ENCODE measurements around the gene MMP10.

Gene MMP10

DNA sequence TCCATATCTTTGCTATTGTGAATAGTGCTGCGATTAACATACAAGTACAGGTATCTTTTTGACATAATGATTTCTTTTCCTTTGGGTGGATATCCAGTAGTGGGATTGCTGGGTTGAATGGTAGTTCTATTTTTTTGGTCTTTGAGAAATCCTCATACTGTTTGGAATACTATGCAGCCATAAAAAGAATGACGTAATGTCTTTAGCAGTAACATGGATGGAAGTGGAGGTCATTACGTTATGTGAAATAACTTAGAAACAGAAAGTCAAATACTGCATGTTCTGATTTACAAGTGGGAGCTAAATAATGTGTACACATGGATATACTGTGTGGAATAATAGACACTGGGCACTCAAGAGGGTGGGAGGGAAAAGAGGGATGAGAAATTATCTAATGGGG is 4.0 kb upstream of the MMP10 start:
- Histone ChIP-seq H3K27ac (ENCODE audit: low read depth, low read length) (no peak overlapping the region), H3K36me3 (ENCODE audit: control insufficient read depth in 1 of 2, insufficient read depth in 2 of 2, low read length in 2 of 2) (no peaks in the 10 kb centered on the region), H3K27me3 (ENCODE audit: control insufficient read depth in 1 of 2, insufficient read depth in 2 of 2, low read length in 2 of 2) (no peaks in the 10 kb centered on the region), H3K4me3 (ENCODE audit: low read depth in 1 of 2, low read length in 2 of 2) (no peak overlapping the region), H3K9ac (ENCODE audit: low read depth in 1 of 2, low read length in 2 of 2) (no peak overlapping the region), H3K4me1 (ENCODE audit: control insufficient read depth in 1 of 2, insufficient read depth in 2 of 2, low read length in 2 of 2) (no peaks in the 10 kb centered on the region), H3K9me3 (ENCODE audit: control insufficient read depth in 1 of 2, low read length in 2 of 2) (no peaks in the 10 kb centered on the region)

DNA sequence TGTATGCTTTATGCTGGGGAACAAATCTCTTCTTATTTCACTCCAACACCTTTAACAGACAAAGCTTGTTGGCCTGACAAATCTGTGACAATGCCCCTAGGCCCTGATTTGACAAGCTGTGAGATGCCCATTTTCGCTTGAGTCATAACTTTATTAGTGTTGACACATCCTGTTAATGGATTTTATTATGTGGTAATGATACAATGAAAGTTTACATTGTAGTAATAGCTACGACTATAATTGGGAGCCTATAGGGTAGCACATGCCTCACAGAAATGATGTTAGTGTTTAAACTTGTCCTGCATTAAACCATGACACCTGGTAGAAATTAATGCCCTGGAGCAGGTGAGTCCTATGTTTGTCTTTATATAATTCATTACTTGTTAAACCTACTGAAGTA is 3.3 kb upstream of the MMP10 start:
- no peaks in the 10 kb centered on the region for H3K9me3 ChIP-seq (ENCODE audit: control insufficient read depth in 1 of 2, low read length in 2 of 2)
- H3K36me3 ChIP-seq (ENCODE audit: control insufficient read depth in 1 of 2, insufficient read depth in 2 of 2, low read length in 2 of 2), result no peaks in the 10 kb centered on the region
- H3K4me1 ChIP-seq (ENCODE audit: control insufficient read depth in 1 of 2, insufficient read depth in 2 of 2, low read length in 2 of 2), result no peaks in the 10 kb centered on the region
- no peak overlapping the region for H3K4me3 ChIP-seq (ENCODE audit: low read depth in 1 of 2, low read length in 2 of 2)
- no peak overlapping the region for H3K27ac ChIP-seq (ENCODE audit: low read depth, low read length)
- H3K9ac ChIP-seq (ENCODE audit: low read depth in 1 of 2, low read length in 2 of 2), result no peak overlapping the region
- H3K27me3 ChIP-seq (ENCODE audit: control insufficient read depth in 1 of 2, insufficient read depth in 2 of 2, low read length in 2 of 2), result no peaks in the 10 kb centered on the region

DNA sequence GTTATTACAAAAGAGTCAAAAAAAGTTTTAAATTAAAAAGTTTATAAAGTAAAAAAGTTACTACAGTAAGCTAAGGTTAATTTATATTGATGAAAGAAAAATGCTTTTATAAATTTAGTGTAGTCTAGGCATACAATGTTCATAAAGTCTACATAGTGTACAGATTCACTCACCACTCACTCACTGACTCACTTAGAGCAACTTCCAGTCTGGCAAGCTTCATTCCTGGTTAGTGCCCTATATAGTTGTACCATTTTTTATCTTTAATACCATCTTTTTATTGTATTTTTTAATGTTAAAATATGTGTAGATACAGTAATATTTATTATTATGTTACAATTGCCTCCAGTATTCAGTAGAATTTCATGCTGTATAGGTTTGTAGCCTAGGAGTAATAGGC is 2.6 kb upstream of the MMP10 start:
- Histone ChIP-seq H3K9ac (ENCODE audit: low read depth in 1 of 2, low read length in 2 of 2) (no peak overlapping the region), H3K4me1 (ENCODE audit: control insufficient read depth in 1 of 2, insufficient read depth in 2 of 2, low read length in 2 of 2) (no peaks in the 10 kb centered on the region), H3K27ac (ENCODE audit: low read depth, low read length) (no peak overlapping the region), H3K4me3 (ENCODE audit: low read depth in 1 of 2, low read length in 2 of 2) (no peak overlapping the region), H3K9me3 (ENCODE audit: control insufficient read depth in 1 of 2, low read length in 2 of 2) (no peaks in the 10 kb centered on the region), H3K27me3 (ENCODE audit: control insufficient read depth in 1 of 2, insufficient read depth in 2 of 2, low read length in 2 of 2) (no peaks in the 10 kb centered on the region), H3K36me3 (ENCODE audit: control insufficient read depth in 1 of 2, insufficient read depth in 2 of 2, low read length in 2 of 2) (no peaks in the 10 kb centered on the region)

DNA sequence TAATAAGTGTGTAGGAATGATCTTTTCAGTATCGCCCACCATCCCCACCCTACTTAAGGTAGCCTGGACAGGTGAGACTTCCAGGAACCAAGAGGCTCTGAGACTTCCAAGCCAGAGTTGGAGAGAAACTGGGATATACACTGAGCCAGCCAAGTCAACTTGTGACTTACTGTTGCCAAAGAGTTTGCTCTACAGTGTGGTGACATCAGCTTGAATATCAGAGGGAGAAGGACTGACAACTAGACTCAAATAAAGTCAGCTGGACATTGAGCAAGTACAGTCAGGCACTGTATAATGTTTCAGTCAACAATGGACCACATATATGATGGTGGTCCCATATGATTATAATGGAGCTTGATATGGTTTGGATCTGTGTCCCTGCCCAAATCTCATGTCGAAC is 1.2 kb upstream of the MMP10 start:
- Histone ChIP-seq H3K9me3 (ENCODE audit: control insufficient read depth in 1 of 2, low read length in 2 of 2) (no peaks in the 10 kb centered on the region), H3K4me1 (ENCODE audit: control insufficient read depth in 1 of 2, insufficient read depth in 2 of 2, low read length in 2 of 2) (no peaks in the 10 kb centered on the region), H3K9ac (ENCODE audit: low read depth in 1 of 2, low read length in 2 of 2) (no peak overlapping the region), H3K27ac (ENCODE audit: low read depth, low read length) (no peak overlapping the region), H3K4me3 (ENCODE audit: low read depth in 1 of 2, low read length in 2 of 2) (no peak overlapping the region), H3K36me3 (ENCODE audit: control insufficient read depth in 1 of 2, insufficient read depth in 2 of 2, low read length in 2 of 2) (no peaks in the 10 kb centered on the region), H3K27me3 (ENCODE audit: control insufficient read depth in 1 of 2, insufficient read depth in 2 of 2, low read length in 2 of 2) (no peaks in the 10 kb centered on the region)

DNA sequence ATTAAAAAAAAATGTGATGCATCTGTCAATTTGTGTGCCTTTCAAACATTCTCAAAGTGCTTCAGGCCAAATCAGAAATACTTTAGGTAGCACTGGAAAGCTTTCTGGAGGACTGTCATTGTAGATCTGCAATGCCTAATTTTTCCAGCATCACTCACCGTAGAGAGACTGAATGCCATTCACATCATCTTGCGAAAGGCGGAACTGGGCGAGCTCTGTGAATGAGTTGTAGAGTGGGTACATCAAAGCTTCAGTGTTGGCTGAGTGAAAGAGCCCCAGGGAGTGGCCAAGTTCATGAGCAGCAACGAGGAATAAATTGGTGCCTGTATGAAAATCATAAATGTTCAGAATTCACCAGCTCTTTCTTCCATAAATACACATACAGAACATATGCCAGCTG is 4.0 kb downstream of the MMP10 start:
- H3K9ac ChIP-seq (ENCODE audit: low read depth in 1 of 2, low read length in 2 of 2), result no peak overlapping the region
- no peak overlapping the region for H3K27ac ChIP-seq (ENCODE audit: low read depth, low read length)
- H3K9me3 ChIP-seq (ENCODE audit: control insufficient read depth in 1 of 2, low read length in 2 of 2), result no peaks in the 10 kb centered on the region
- no peaks in the 10 kb centered on the region for H3K36me3 ChIP-seq (ENCODE audit: control insufficient read depth in 1 of 2, insufficient read depth in 2 of 2, low read length in 2 of 2)
- H3K4me3 ChIP-seq (ENCODE audit: low read depth in 1 of 2, low read length in 2 of 2), result no peak overlapping the region
- no peaks in the 10 kb centered on the region for H3K27me3 ChIP-seq (ENCODE audit: control insufficient read depth in 1 of 2, insufficient read depth in 2 of 2, low read length in 2 of 2)
- H3K4me1 ChIP-seq (ENCODE audit: control insufficient read depth in 1 of 2, insufficient read depth in 2 of 2, low read length in 2 of 2), result no peaks in the 10 kb centered on the region

DNA sequence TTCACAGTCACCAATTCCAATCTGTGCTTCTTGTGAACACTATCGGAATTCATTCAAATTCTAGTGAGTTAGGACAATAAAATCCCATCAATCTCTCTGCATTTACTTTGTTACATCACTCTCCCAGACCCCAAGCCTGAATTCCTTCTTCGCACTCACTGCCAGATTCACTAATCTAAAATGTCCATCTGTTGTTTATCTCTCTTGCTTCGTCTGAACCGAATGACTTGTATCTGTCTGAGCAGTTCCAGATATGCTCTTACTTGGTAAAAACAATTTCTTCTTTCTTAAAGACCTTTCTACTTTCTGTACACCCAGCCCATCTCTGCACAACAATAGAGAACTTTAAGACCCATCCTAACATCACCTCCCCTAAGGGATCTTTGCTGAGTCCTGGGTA is 7.0 kb downstream of the MMP10 start:
- no peak overlapping the region for H3K27ac ChIP-seq (ENCODE audit: low read depth, low read length)
- no peaks in the 10 kb centered on the region for H3K4me1 ChIP-seq (ENCODE audit: control insufficient read depth in 1 of 2, insufficient read depth in 2 of 2, low read length in 2 of 2)
- H3K9me3 ChIP-seq (ENCODE audit: control insufficient read depth in 1 of 2, low read length in 2 of 2), result no peaks in the 10 kb centered on the region
- H3K4me3 ChIP-seq (ENCODE audit: low read depth in 1 of 2, low read length in 2 of 2), result no peak overlapping the region
- no peaks in the 10 kb centered on the region for H3K36me3 ChIP-seq (ENCODE audit: control insufficient read depth in 1 of 2, insufficient read depth in 2 of 2, low read length in 2 of 2)
- H3K27me3 ChIP-seq (ENCODE audit: control insufficient read depth in 1 of 2, insufficient read depth in 2 of 2, low read length in 2 of 2), result no peaks in the 10 kb centered on the region
- no peak overlapping the region for H3K9ac ChIP-seq (ENCODE audit: low read depth in 1 of 2, low read length in 2 of 2)

DNA sequence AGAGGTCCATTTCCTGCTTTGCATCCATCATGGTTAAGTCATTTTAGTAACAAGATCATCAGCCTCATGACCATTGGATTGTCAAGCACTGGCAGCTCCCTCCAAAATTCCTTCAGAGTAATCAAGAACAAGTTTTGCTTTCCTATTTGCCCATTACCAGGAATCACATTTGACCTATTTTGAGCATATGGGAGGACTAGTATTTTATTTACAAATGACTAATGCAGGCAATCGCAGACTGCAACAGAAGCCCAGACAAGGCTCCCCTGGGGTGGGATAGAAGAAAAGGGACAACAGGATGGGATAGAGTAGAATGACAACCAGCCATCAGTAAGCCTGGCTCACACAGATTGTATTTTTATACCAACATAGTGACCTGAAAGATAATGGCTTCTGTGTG is 9.1 kb downstream of the MMP10 start:
- H3K9me3 ChIP-seq (ENCODE audit: control insufficient read depth in 1 of 2, low read length in 2 of 2), result no peaks in the 10 kb centered on the region
- no peak overlapping the region for H3K9ac ChIP-seq (ENCODE audit: low read depth in 1 of 2, low read length in 2 of 2)
- no peak overlapping the region for H3K4me3 ChIP-seq (ENCODE audit: low read depth in 1 of 2, low read length in 2 of 2)
- H3K36me3 ChIP-seq (ENCODE audit: control insufficient read depth in 1 of 2, insufficient read depth in 2 of 2, low read length in 2 of 2), result no peaks in the 10 kb centered on the region
- H3K4me1 ChIP-seq (ENCODE audit: control insufficient read depth in 1 of 2, insufficient read depth in 2 of 2, low read length in 2 of 2), result no peaks in the 10 kb centered on the region
- H3K27me3 ChIP-seq (ENCODE audit: control insufficient read depth in 1 of 2, insufficient read depth in 2 of 2, low read length in 2 of 2), result no peaks in the 10 kb centered on the region
- no peak overlapping the region for H3K27ac ChIP-seq (ENCODE audit: low read depth, low read length)

DNA sequence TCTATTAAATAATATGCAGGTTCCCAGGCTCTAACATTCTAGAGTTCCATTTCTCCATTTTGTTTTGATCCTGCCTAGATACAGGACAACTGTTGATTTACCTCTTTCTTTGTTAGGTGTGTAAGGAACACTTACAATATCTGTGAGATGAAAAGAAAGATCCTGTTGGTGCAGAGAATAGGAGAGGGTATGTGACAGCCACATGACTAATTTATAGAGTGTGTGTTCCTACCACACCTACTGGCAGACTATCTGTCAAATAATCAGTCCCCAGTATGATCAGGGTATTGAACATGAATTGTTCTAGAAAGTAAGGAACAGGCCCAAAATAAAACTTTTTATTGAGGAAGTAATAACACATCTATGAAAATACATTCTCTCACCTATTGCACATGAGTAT is 10.2 kb downstream of the MMP10 start:
- Histone ChIP-seq H3K27ac (ENCODE audit: low read depth, low read length) (no peak overlapping the region), H3K9ac (ENCODE audit: low read depth in 1 of 2, low read length in 2 of 2) (no peak overlapping the region), H3K27me3 (ENCODE audit: control insufficient read depth in 1 of 2, insufficient read depth in 2 of 2, low read length in 2 of 2) (no peaks in the 10 kb centered on the region)

DNA sequence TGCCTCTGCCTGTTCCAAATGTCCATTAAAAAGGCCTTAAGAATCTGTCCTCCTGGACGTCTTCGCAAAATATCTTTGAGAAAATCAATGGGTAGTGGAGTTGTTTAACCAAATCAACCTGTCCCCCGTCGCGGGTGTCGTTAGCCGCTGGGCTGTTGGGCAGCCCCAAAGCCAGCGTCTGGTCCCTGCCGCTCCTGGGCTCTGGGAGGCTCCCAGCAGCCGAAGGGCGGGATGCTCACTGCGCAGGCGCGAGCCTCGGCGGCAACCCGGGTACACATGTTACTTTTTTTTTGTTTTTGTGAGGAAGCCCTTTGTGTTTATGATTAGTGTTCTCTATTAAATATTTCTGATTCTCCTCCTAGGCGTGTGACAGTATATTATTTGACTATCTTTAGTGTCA is 12.6 kb downstream of the MMP10 start:
- H3K4me1 ChIP-seq (ENCODE audit: control insufficient read depth in 1 of 2, insufficient read depth in 2 of 2, low read length in 2 of 2), result no peaks in the 10 kb centered on the region
- no peaks in the 10 kb centered on the region for H3K9me3 ChIP-seq (ENCODE audit: control insufficient read depth in 1 of 2, low read length in 2 of 2)
- H3K27me3 ChIP-seq (ENCODE audit: control insufficient read depth in 1 of 2, insufficient read depth in 2 of 2, low read length in 2 of 2), result no peaks in the 10 kb centered on the region
- no peak overlapping the region for H3K9ac ChIP-seq (ENCODE audit: low read depth in 1 of 2, low read length in 2 of 2)
- H3K36me3 ChIP-seq (ENCODE audit: control insufficient read depth in 1 of 2, insufficient read depth in 2 of 2, low read length in 2 of 2), result no peaks in the 10 kb centered on the region
- H3K27ac ChIP-seq (ENCODE audit: low read depth, low read length), result no peak overlapping the region
- H3K4me3 ChIP-seq (ENCODE audit: low read depth in 1 of 2, low read length in 2 of 2), result no peak overlapping the region

More for the DNA sequence above, 10.2 kb downstream of the MMP10 start:
- no peaks in the 10 kb centered on the region for H3K9me3 ChIP-seq (ENCODE audit: control insufficient read depth in 1 of 2, low read length in 2 of 2)
- no peaks in the 10 kb centered on the region for H3K36me3 ChIP-seq (ENCODE audit: control insufficient read depth in 1 of 2, insufficient read depth in 2 of 2, low read length in 2 of 2)
- H3K4me1 ChIP-seq (ENCODE audit: control insufficient read depth in 1 of 2, insufficient read depth in 2 of 2, low read length in 2 of 2), result no peaks in the 10 kb centered on the region
- no peak overlapping the region for H3K4me3 ChIP-seq (ENCODE audit: low read depth in 1 of 2, low read length in 2 of 2)

DNA sequence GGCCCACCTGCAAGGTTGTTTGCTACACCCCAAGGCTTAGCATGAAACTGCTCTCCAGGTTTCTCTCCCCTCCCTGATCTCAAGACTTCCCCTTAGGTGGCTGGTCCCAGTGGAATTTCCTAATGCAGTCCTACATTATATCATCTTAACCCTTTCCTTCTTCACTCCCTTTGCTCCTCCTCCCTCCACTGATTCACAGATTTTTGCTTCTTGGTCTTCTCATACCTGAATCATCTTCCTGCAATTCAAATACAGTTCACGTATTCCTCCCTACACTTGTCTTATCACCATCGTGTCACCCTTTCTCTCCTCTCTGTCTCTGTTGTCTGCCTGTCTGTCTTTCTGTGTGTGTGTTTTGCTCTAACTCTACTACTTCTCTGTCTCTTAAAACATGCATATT is 17.0 kb downstream of the MMP10 start:
- no peaks in the 10 kb centered on the region for H3K36me3 ChIP-seq (ENCODE audit: control insufficient read depth in 1 of 2, insufficient read depth in 2 of 2, low read length in 2 of 2)
- no peak overlapping the region for H3K9ac ChIP-seq (ENCODE audit: low read depth in 1 of 2, low read length in 2 of 2)
- H3K4me1 ChIP-seq (ENCODE audit: control insufficient read depth in 1 of 2, insufficient read depth in 2 of 2, low read length in 2 of 2), result peaks cover 2 to 5% of the 10 kb centered on the region in 2 donors
- H3K9me3 ChIP-seq (ENCODE audit: control insufficient read depth in 1 of 2, low read length in 2 of 2), result no peaks in the 10 kb centered on the region
- H3K4me3 ChIP-seq (ENCODE audit: low read depth in 1 of 2, low read length in 2 of 2), result no peak overlapping the region
- H3K27ac ChIP-seq (ENCODE audit: low read depth, low read length), result no peak overlapping the region
- no peaks in the 10 kb centered on the region for H3K27me3 ChIP-seq (ENCODE audit: control insufficient read depth in 1 of 2, insufficient read depth in 2 of 2, low read length in 2 of 2)

DNA sequence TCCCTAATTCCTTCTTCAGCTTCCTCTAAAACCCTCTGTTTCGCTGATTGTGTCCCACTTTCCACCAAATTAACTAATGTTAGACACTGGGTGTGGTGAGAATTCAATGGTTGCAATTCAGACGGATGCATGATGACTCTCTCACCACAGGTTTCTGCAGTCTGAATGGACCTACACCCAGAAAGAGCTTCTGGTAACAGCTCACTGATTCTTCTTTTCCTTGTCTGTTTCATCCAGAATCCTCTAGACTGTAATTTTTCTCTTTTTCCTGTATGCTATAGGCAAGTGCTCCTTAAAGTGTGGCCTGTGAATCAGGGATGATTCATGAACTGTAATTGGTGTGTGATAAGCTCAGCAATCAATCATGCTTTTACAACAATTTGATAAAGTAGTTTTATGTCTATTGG is 18.1 kb downstream of the MMP10 start:
- H3K27ac ChIP-seq (ENCODE audit: low read depth, low read length), result no peak overlapping the region
- no peaks in the 10 kb centered on the region for H3K36me3 ChIP-seq (ENCODE audit: control insufficient read depth in 1 of 2, insufficient read depth in 2 of 2, low read length in 2 of 2)
- H3K4me3 ChIP-seq (ENCODE audit: low read depth in 1 of 2, low read length in 2 of 2), result no peak overlapping the region
- peaks cover 2 to 5% of the 10 kb centered on the region in 2 donors for H3K4me1 ChIP-seq (ENCODE audit: control insufficient read depth in 1 of 2, insufficient read depth in 2 of 2, low read length in 2 of 2)
- H3K9me3 ChIP-seq (ENCODE audit: control insufficient read depth in 1 of 2, low read length in 2 of 2), result no peaks in the 10 kb centered on the region
- H3K27me3 ChIP-seq (ENCODE audit: control insufficient read depth in 1 of 2, insufficient read depth in 2 of 2, low read length in 2 of 2), result no peaks in the 10 kb centered on the region
- no peak overlapping the region for H3K9ac ChIP-seq (ENCODE audit: low read depth in 1 of 2, low read length in 2 of 2)
